HEK293 (cell line): ENCODE measurements around the gene FAM3C.

ENCODE experiments used
- GFI1B ChIP-seq: fragments of 450-650 bp; formaldehyde crosslinking; IDR thresholded peaks from 2 replicates; pipeline ENCODE4 v1.5.1; 2016; ENCODE audit warnings: missing biosample characterization, missing genetic modification characterization
- GLI2 ChIP-seq: fragments of 450-650 bp; formaldehyde crosslinking; IDR thresholded peaks from 2 replicates; pipeline ENCODE4; 2017; ENCODE audit warnings: missing biosample characterization, missing genetic modification characterization, low read depth, borderline replicate concordance
- HOXC10 ChIP-seq: sonication (generic); formaldehyde crosslinking; IDR thresholded peaks from 2 replicates; pipeline ENCODE4 v1.8.1; 2023; ENCODE audit warnings: mild to moderate bottlenecking, missing genetic modification reagents
- KLF1 ChIP-seq: fragments of 450-650 bp; formaldehyde crosslinking; IDR thresholded peaks from 2 replicates; pipeline ENCODE4 v1.5.1; 2016; ENCODE audit warnings: missing biosample characterization, missing genetic modification characterization
- KLF8 ChIP-seq: fragments of 450-650 bp; formaldehyde crosslinking; IDR thresholded peaks from 2 replicates; pipeline ENCODE4 v1.5.1; 2016; ENCODE audit warnings: missing biosample characterization, missing genetic modification characterization
- MYNN ChIP-seq: fragments of 450-650 bp; formaldehyde crosslinking; IDR thresholded peaks from 2 replicates; pipeline ENCODE4 v1.5.1; 2016; ENCODE audit warnings: missing biosample characterization, missing genetic modification characterization, borderline replicate concordance
- OSR2 ChIP-seq: fragments of 450-650 bp; formaldehyde crosslinking; IDR thresholded peaks from 2 replicates; pipeline ENCODE4 v1.5.1; 2016; ENCODE audit warnings: missing biosample characterization, missing genetic modification characterization
- REPIN1 ChIP-seq: fragments of 450-650 bp; formaldehyde crosslinking; IDR thresholded peaks from 2 replicates; pipeline ENCODE4 v1.5.1; 2017; ENCODE audit warnings: missing biosample characterization, missing genetic modification characterization, low read depth
- SCRT2 ChIP-seq: fragments of 450-650 bp; formaldehyde crosslinking; IDR thresholded peaks from 2 replicates; pipeline ENCODE4 v1.5.1; 2016; ENCODE audit warnings: missing biosample characterization, missing genetic modification characterization
- SETDB1 ChIP-seq: IDR thresholded peaks from one replicate; pipeline ENCODE4 v1.6.1; 2017; ENCODE audit warnings: mild to moderate bottlenecking, low read length, moderate library complexity, mixed read lengths; ENCODE audit not compliant: insufficient read length
- TCF7L2 ChIP-seq: IDR thresholded peaks from 2 replicates; pipeline ENCODE4 v1.6.1; 2011; ENCODE audit warnings: low read depth, mild to moderate bottlenecking, inconsistent platforms, low read length, moderate library complexity, borderline replicate concordance
- WT1 ChIP-seq: fragments of 450-650 bp; formaldehyde crosslinking; IDR thresholded peaks from 2 replicates; pipeline ENCODE4 v1.5.1; 2016; ENCODE audit warnings: missing biosample characterization, missing genetic modification characterization
- YY2 ChIP-seq: fragments of 450-650 bp; formaldehyde crosslinking; IDR thresholded peaks from 2 replicates; pipeline ENCODE4 v1.5.1; 2016; ENCODE audit warnings: missing biosample characterization, missing genetic modification characterization
- ZBTB17 ChIP-seq: fragments of 450-650 bp; formaldehyde crosslinking; IDR thresholded peaks from 2 replicates; pipeline ENCODE4 v1.5.1; 2016; ENCODE audit warnings: missing biosample characterization, missing genetic modification characterization
- ZBTB20 ChIP-seq: fragments of 450-650 bp; formaldehyde crosslinking; IDR thresholded peaks from 2 replicates; pipeline ENCODE4 v1.5.1; 2016; ENCODE audit warnings: missing biosample characterization, missing genetic modification characterization
- ZEB2 ChIP-seq: fragments of 450-650 bp; formaldehyde crosslinking; IDR thresholded peaks from 2 replicates; pipeline ENCODE4 v1.5.1; 2016; ENCODE audit warnings: missing biosample characterization, missing genetic modification characterization
- ZIC2 ChIP-seq: fragments of 450-650 bp; formaldehyde crosslinking; IDR thresholded peaks from 2 replicates; pipeline ENCODE4 v1.5.1; 2016; ENCODE audit warnings: missing biosample characterization, missing genetic modification characterization
- ZNF121 ChIP-seq: fragments of 450-650 bp; formaldehyde crosslinking; IDR thresholded peaks from 2 replicates; pipeline ENCODE4 v1.5.1; 2016; ENCODE audit warnings: missing biosample characterization, missing genetic modification characterization
- ZNF140 ChIP-seq: fragments of 450-650 bp; formaldehyde crosslinking; IDR thresholded peaks from 2 replicates; pipeline ENCODE4 v1.5.1; 2016; ENCODE audit warnings: missing biosample characterization, missing genetic modification characterization
- ZNF155 ChIP-seq: fragments of 450-650 bp; formaldehyde crosslinking; IDR thresholded peaks from 2 replicates; pipeline ENCODE4 v1.5.1; 2016; ENCODE audit warnings: missing biosample characterization, missing genetic modification characterization
- ZNF175 ChIP-seq: fragments of 450-650 bp; formaldehyde crosslinking; IDR thresholded peaks from 2 replicates; pipeline ENCODE4 v1.5.1; 2016; ENCODE audit warnings: missing biosample characterization, missing genetic modification characterization
- ZNF223 ChIP-seq: fragments of 450-650 bp; formaldehyde crosslinking; IDR thresholded peaks from 2 replicates; pipeline ENCODE4 v1.5.1; 2016; ENCODE audit warnings: missing biosample characterization, missing genetic modification characterization
- ZNF350 ChIP-seq: fragments of 450-650 bp; formaldehyde crosslinking; IDR thresholded peaks from 2 replicates; pipeline ENCODE4 v1.5.0; 2017; ENCODE audit warnings: missing biosample characterization, mild to moderate bottlenecking, missing genetic modification characterization
- ZNF394 ChIP-seq: fragments of 450-650 bp; formaldehyde crosslinking; IDR thresholded peaks from 2 replicates; pipeline ENCODE4 v1.5.1; 2016; ENCODE audit warnings: missing biosample characterization, missing genetic modification characterization, mild to moderate bottlenecking, moderate library complexity, borderline replicate concordance
- ZNF549 ChIP-seq: fragments of 450-650 bp; IDR thresholded peaks from 2 replicates; pipeline ENCODE4 v1.5.1; 2018; ENCODE audit warnings: missing biosample characterization, missing genetic modification characterization, mild to moderate bottlenecking, inconsistent platforms, moderate library complexity
- ZNF558 ChIP-seq: fragments of 450-650 bp; formaldehyde crosslinking; IDR thresholded peaks from 2 replicates; pipeline ENCODE4 v1.5.1; 2016; ENCODE audit warnings: missing biosample characterization, missing genetic modification characterization
- ZNF571 ChIP-seq: fragments of 450-650 bp; formaldehyde crosslinking; IDR thresholded peaks from 2 replicates; pipeline ENCODE4 v1.5.0; 2017; ENCODE audit warnings: missing biosample characterization, missing genetic modification characterization
- ZNF629 ChIP-seq: fragments of 450-650 bp; formaldehyde crosslinking; IDR thresholded peaks from 2 replicates; pipeline ENCODE4 v1.5.1; 2017; ENCODE audit warnings: missing biosample characterization, missing genetic modification characterization
- ZNF664 ChIP-seq: fragments of 450-650 bp; formaldehyde crosslinking; IDR thresholded peaks from 2 replicates; pipeline ENCODE4 v1.5.1; 2016; ENCODE audit warnings: missing biosample characterization, missing genetic modification characterization
- ZNF670 ChIP-seq: fragments of 450-650 bp; formaldehyde crosslinking; IDR thresholded peaks from 2 replicates; pipeline ENCODE4 v1.5.1; 2016; ENCODE audit warnings: missing biosample characterization, missing genetic modification characterization, low read depth
- ZNF76 ChIP-seq: fragments of 450-650 bp; formaldehyde crosslinking; IDR thresholded peaks from 2 replicates; pipeline ENCODE4; 2016; ENCODE audit warnings: low read depth, missing biosample characterization, missing genetic modification characterization, borderline replicate concordance
- ZNF776 ChIP-seq: fragments of 450-650 bp; formaldehyde crosslinking; IDR thresholded peaks from 2 replicates; pipeline ENCODE4 v1.5.0; 2017; ENCODE audit warnings: missing biosample characterization, missing genetic modification characterization, borderline replicate concordance
- ZNF777 ChIP-seq: fragments of 450-650 bp; formaldehyde crosslinking; IDR thresholded peaks from 2 replicates; pipeline ENCODE4 v1.5.1; 2017; ENCODE audit warnings: missing biosample characterization, missing genetic modification characterization, borderline replicate concordance
- ZNF791 ChIP-seq: fragments of 450-650 bp; formaldehyde crosslinking; IDR thresholded peaks from 2 replicates; pipeline ENCODE4 v1.5.1; 2016; ENCODE audit warnings: missing biosample characterization, missing genetic modification characterization
- ZNF830 ChIP-seq: fragments of 450-650 bp; IDR thresholded peaks from 2 replicates; pipeline ENCODE4 v1.5.0; 2018; ENCODE audit warnings: missing biosample characterization, missing genetic modification characterization, low read depth, mild to moderate bottlenecking, moderate library complexity
- ZSCAN30 ChIP-seq: fragments of 450-650 bp; IDR thresholded peaks from 2 replicates; pipeline ENCODE4 v1.5.1; 2018; ENCODE audit warnings: missing biosample characterization, mild to moderate bottlenecking, missing genetic modification characterization, moderate library complexity
- TF ChIP-seq, protein P1 (sequence below): fragments of 450-650 bp; IDR thresholded peaks from 2 replicates; pipeline ENCODE4 v1.5.1; 2018; ENCODE audit warnings: missing biosample characterization, missing genetic modification characterization
- TF ChIP-seq, protein P2 (sequence below): fragments of 450-650 bp; formaldehyde crosslinking; IDR thresholded peaks from 2 replicates; pipeline ENCODE4 v1.5.1; 2016; ENCODE audit warnings: missing biosample characterization, missing genetic modification characterization, borderline replicate concordance

FAM3C gene

DNA sequence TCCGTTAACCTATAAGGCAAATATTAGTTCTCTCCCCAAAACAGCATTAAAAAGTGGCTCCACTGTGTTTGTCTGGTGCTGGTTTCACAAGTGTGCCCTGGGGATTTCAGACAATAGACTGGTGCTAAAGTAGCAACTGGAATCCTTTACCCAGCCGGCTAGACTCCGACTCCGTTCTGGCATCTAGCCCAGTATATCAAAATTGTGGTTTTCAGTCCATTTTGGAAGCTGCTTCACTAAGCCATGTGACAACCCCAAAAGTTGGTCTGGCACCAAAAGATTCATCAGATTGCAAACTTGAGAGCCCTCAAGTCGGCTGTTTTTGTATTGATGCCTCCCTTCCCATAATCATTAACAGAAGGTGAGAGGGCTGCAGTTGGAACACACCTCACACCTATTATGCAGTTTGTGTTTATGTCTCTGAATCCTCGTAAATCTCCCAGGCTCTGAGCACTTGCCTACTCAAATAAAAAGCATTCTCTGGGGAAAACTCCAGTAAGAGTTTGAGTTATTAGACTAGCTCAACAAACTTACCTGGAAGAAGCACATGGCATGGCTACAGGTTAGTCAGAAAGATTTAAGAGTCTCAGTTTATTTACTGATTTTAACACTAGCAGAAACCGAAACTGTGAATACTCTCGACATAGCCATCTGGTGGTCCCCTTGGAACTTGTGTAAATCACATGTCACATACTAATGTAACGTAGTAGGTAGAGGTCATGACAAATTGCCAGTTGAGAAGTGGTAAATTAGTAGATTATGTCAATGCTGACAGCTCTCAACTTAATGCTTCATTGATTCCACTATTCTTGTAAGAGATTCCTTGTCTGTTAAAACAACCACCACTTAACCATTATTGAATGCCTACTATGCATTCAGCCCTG is 82.1 kb downstream of the FAM3C start (continued):
- TF ChIP-seq WT1 (tag by site-specific recombination) (peak; percentile 97), ZNF76 (peak; percentile 9; the same call in 1 of the 2 replicates), GLI2 (tag by site-specific recombination) (peak; percentile 87; the same call in 1 of the 2 replicates), ZNF558 (peak; percentile 55; the same call in 1 of the 2 replicates), ZNF350 (tag by site-specific recombination) (no peak), ZNF664 (tag by site-specific recombination) (peak; percentile 50; the same call in 1 of the 2 replicates), GFI1B (peak; percentile 53; the same call in 1 of the 2 replicates), MYNN (tag by site-specific recombination) (0 out of 2 replicates have a peak, but pooled peaks have one; percentile 50), TCF7L2 (peak; percentile 58; the same call in 1 of the 2 replicates), SCRT2 (tag by site-specific recombination) (peak; percentile 89), ZNF791 (tag by site-specific recombination) (no peak), ZNF549 (tag by site-specific recombination) (no peak), ZNF777 (tag by site-specific recombination) (no peak), ZNF175 (tag by site-specific recombination) (no peak), SETDB1 (no peak), OSR2 (peak; percentile 91), ZNF670 (no peak), ZNF394 (tag by site-specific recombination) (peak; percentile 45), REPIN1 (tag by site-specific recombination) (no peak), ZEB2 (peak; percentile 36), KLF1 (tag by site-specific recombination) (peak; percentile 19; the same call in 1 of the 2 replicates), ZNF155 (tag by site-specific recombination) (no peak), ZIC2 (tag by site-specific recombination) (peak; percentile 56), ZNF571 (tag by site-specific recombination) (no peak), ZNF830 (tag by site-specific recombination) (no peak), ZBTB17 (peak; percentile 82), ZSCAN30 (tag by site-specific recombination) (peak; percentile 55; the same call in 1 of the 2 replicates), ZNF223 (no peak), HOXC10 (CRISPR knock-in tag) (no peak), ZNF121 (no peak), ZNF140 (tag by site-specific recombination) (no peak), ZNF629 (tag by site-specific recombination) (peak; percentile 81), ZNF776 (no peak), KLF8 (tag by site-specific recombination) (peak; percentile 50), YY2 (tag by site-specific recombination) (peak; percentile 33; the same call in 1 of the 2 replicates), ZBTB20 (tag by site-specific recombination) (peak; percentile 20; the same call in 1 of the 2 replicates)
- TF ChIP-seq, protein P1, sequence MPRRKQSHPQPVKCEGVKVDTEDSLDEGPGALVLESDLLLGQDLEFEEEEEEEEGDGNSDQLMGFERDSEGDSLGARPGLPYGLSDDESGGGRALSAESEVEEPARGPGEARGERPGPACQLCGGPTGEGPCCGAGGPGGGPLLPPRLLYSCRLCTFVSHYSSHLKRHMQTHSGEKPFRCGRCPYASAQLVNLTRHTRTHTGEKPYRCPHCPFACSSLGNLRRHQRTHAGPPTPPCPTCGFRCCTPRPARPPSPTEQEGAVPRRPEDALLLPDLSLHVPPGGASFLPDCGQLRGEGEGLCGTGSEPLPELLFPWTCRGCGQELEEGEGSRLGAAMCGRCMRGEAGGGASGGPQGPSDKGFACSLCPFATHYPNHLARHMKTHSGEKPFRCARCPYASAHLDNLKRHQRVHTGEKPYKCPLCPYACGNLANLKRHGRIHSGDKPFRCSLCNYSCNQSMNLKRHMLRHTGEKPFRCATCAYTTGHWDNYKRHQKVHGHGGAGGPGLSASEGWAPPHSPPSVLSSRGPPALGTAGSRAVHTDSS (tag by site-specific recombination) = no peak; the same call in 1 of the 2 replicates
- TF ChIP-seq, protein P2, sequence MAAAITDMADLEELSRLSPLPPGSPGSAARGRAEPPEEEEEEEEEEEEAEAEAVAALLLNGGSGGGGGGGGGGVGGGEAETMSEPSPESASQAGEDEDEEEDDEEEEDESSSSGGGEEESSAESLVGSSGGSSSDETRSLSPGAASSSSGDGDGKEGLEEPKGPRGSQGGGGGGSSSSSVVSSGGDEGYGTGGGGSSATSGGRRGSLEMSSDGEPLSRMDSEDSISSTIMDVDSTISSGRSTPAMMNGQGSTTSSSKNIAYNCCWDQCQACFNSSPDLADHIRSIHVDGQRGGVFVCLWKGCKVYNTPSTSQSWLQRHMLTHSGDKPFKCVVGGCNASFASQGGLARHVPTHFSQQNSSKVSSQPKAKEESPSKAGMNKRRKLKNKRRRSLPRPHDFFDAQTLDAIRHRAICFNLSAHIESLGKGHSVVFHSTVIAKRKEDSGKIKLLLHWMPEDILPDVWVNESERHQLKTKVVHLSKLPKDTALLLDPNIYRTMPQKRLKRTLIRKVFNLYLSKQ (tag by site-specific recombination) = no peak
